HCT116 (cell line): ENCODE measurements around the gene ATP1B4. TPM values are rescaled to one million over a fixed set of nuclear protein-coding genes. Genes with fewer than 3 reads are reported as not detected.

ENCODE experiments used
- ATAC-seq: fragments of 200-7000 bp; cut with Tn5 transposase; 2 replicates; pipeline ENCODE4 v1.9.1; 2020; ENCODE audit warnings: mild to moderate bottlenecking, moderate library complexity
- BruUV-seq: library from RNA; stranded (reverse); fragments of 400-500 nt; replicated peaks from 2 replicates; lab custom pipeline; 2021; lab: Mats Ljungman, UMichigan
- CTCF ChIA-PET: fragments of 300-600 bp; sonication (Branson Sonifier 250); formaldehyde crosslinking; loops from one replicate; lab custom pipeline; 2021; ENCODE audit warnings: antibody characterized with exemption; lab: Charles Lee
- POLR2A ChIA-PET: fragments of 300-600, 350-600 bp; sonication (Branson Sonifier 250); formaldehyde crosslinking; loops from one replicate; lab custom pipeline; 2021; ENCODE audit warnings: antibody characterized with exemption; lab: Charles Lee
- RAD21 ChIA-PET, 2 experiments: fragments of 300-600 bp; sonication (Branson Sonifier 250); formaldehyde crosslinking; loops; one replicate each; lab custom pipeline; 2023; ENCODE audit warnings: low total read pairs in 2 of 2; ENCODE audit not compliant: uncharacterized antibody in 2 of 2, unreplicated experiment in 2 of 2, low non-redundant PET in 1 of 2; lab: Charles Lee
- DNase-seq: peaks from one replicate; pipeline ENCODE4 v3.0.0-alpha.2; 2010; ENCODE audit warnings: low read depth, low spot score
- H2AFZ ChIP-seq: fragments of 200-600 bp; shearing (Covaris generic), sonication (generic); 2 replicates; pipeline ENCODE4 v1.6.1; 2017; ENCODE audit warnings: low read depth, mixed run types, mixed read lengths, antibody characterized with exemption, low read length; ENCODE audit not compliant: poor library complexity, severe bottlenecking
- H3K27ac ChIP-seq: 2 replicates; pipeline ENCODE4 v1.5.1; 2012; ENCODE audit warnings: low read depth, low read length
- H3K27me3 ChIP-seq: fragments of 200-600 bp; sonication (generic); 2 replicates; pipeline ENCODE4 v1.6.1; 2016; ENCODE audit warnings: mixed run types, low read length, mixed read lengths; ENCODE audit not compliant: insufficient read depth
- H3K36me3 ChIP-seq, 2 experiments: fragments of 200-500 bp in 1 of 2; fragments of 200-600 bp in 1 of 2; sonication (Bioruptor generic) in 1 of 2; sonication (generic) in 1 of 2; 2 replicates each; pipeline versions ENCODE4 v1.5.1 to v1.6.1; 2014 to 2016; ENCODE audit warnings: low read length in 2 of 2, inconsistent platforms in 1 of 2, mixed read lengths in 1 of 2, mixed run types in 1 of 2; ENCODE audit not compliant: insufficient read depth in 2 of 2, control insufficient read depth in 1 of 2
- H3K4me1 ChIP-seq, 2 experiments: fragments of 200-600 bp in 1 of 2; sonication (generic) in 1 of 2; 2 replicates each; pipeline versions ENCODE4 v1.5.1 to v1.6.1; 2012 to 2017; ENCODE audit warnings: low read length in 2 of 2, inconsistent platforms in 1 of 2, mild to moderate bottlenecking in 1 of 2, mixed read lengths in 1 of 2, mixed run types in 1 of 2, moderate library complexity in 1 of 2; ENCODE audit not compliant: insufficient read depth in 2 of 2, control insufficient read depth in 1 of 2
- H3K4me2 ChIP-seq: fragments of 200-600 bp; sonication (generic); 2 replicates; pipeline ENCODE4 v1.6.1; 2017; ENCODE audit warnings: mixed run types, low read length, mixed read lengths
- H3K4me3 ChIP-seq, 2 experiments: fragments of 200-600 bp in 1 of 2; sonication (generic) in 1 of 2; replicated peaks in 1 of 2; 2 replicates each; pipeline ENCODE4 v1.5.1; 2011 to 2016; ENCODE audit warnings: low read length in 2 of 2, control low read depth in 1 of 2, low read depth in 1 of 2, mild to moderate bottlenecking in 1 of 2, mixed read lengths in 1 of 2, mixed run types in 1 of 2
- H3K79me2 ChIP-seq: fragments of 200-600 bp; sonication (generic); 2 replicates; pipeline ENCODE4 v1.6.1; 2017; ENCODE audit warnings: mild to moderate bottlenecking, mixed run types, low read length, moderate library complexity, mixed read lengths; ENCODE audit not compliant: insufficient read depth
- H3K9ac ChIP-seq: fragments of 200-600 bp; sonication (generic); 2 replicates; pipeline ENCODE4 v1.6.1; 2016; ENCODE audit warnings: low read length, mixed read lengths
- H3K9me2 ChIP-seq: fragments of 200-600 bp; sonication (generic), shearing (Covaris generic); 2 replicates; pipeline ENCODE4 v1.6.1; 2017; ENCODE audit warnings: mixed run types, mild to moderate bottlenecking, moderate library complexity; ENCODE audit not compliant: insufficient read depth
- H3K9me3 ChIP-seq, 2 experiments: fragments of 200-500 bp in 1 of 2; fragments of 200-600 bp in 1 of 2; sonication (Bioruptor generic) in 1 of 2; sonication (generic) in 1 of 2; 2 replicates each; pipeline ENCODE4 v1.6.1; 2014 to 2017; ENCODE audit warnings: low read length in 2 of 2, mixed read lengths in 2 of 2, inconsistent platforms in 1 of 2, low read depth in 1 of 2, mild to moderate bottlenecking in 1 of 2, mixed run types in 1 of 2, moderate library complexity in 1 of 2; ENCODE audit not compliant: control insufficient read depth in 1 of 2, insufficient read depth in 1 of 2
- H4K20me1 ChIP-seq: fragments of 200-600 bp; sonication (generic), shearing (Covaris generic); 2 replicates; pipeline ENCODE4 v1.6.1; 2017; ENCODE audit warnings: mixed run types, mild to moderate bottlenecking, moderate library complexity; ENCODE audit not compliant: insufficient read depth
- CTCF ChIP-seq, 3 experiments: fragments of 200-600 bp in 1 of 3; sonication (generic) in 1 of 3; IDR thresholded peaks in 2 of 3; conservative IDR thresholded peaks in 1 of 3; 2 replicates each; pipeline ENCODE4 v1.5.1; 2012 to 2017; ENCODE audit warnings: low read depth in 2 of 3, low read length in 2 of 3, antibody characterized with exemption in 1 of 3, borderline replicate concordance in 1 of 3, control low read depth in 1 of 3, mild to moderate bottlenecking in 1 of 3, mixed read lengths in 1 of 3, mixed run types in 1 of 3, moderate library complexity in 1 of 3; ENCODE audit not compliant: insufficient read depth in 1 of 3
- ELF1 ChIP-seq: IDR thresholded peaks from 2 replicates; pipeline ENCODE4 v1.6.1; 2012; ENCODE audit warnings: low read depth, borderline replicate concordance
- EZH2 ChIP-seq: fragments of 200-600 bp; sonication (generic); IDR thresholded peaks from 2 replicates; pipeline ENCODE4 v1.6.1; 2017; ENCODE audit warnings: antibody characterized with exemption, mixed run types
- MAX ChIP-seq: IDR thresholded peaks from 2 replicates; pipeline ENCODE4 v1.6.1; 2012
- POLR2A ChIP-seq: IDR thresholded peaks from 2 replicates; pipeline ENCODE4 v1.7.0; 2011; ENCODE audit warnings: borderline replicate concordance; ENCODE audit not compliant: insufficient read depth, insufficient read length; ENCODE audit errors: extremely low read depth
- RAD21 ChIP-seq: IDR thresholded peaks from 2 replicates; pipeline ENCODE4 v1.6.1; 2012; ENCODE audit warnings: low read depth, mild to moderate bottlenecking
- SRF ChIP-seq: IDR thresholded peaks from 2 replicates; pipeline ENCODE4 v1.6.1; 2012; ENCODE audit warnings: low read depth
- YY1 ChIP-seq: IDR thresholded peaks from 2 replicates; pipeline ENCODE4 v1.6.1; 2011; ENCODE audit warnings: low read length, low read depth, moderate library complexity, mild to moderate bottlenecking; ENCODE audit not compliant: insufficient replicate concordance; ENCODE audit errors: extremely low read depth
- intact Hi-C: fragments of 100-400 bp; cut with micrococcal nuclease; formaldehyde crosslinking; loops from 2 replicates; pipeline ENCODE4 v1.10.0; 2022
- total RNA-seq: library from RNA; stranded (reverse); gene quantifications from one replicate; pipeline ENCODE4 v1.2.1, GENCODE V29; 2021; ENCODE audit not compliant: unreplicated experiment
- TF ChIP-seq, protein P1 (sequence below): IDR thresholded peaks from 2 replicates; pipeline ENCODE4 v1.6.1; 2012; ENCODE audit warnings: low read depth

Gene ATP1B4
- total RNA-seq, 1 experiment from 2014 or later = not detected

- no peak overlapping the region for H3K4me2 ChIP-seq
- CTCF ChIA-PET = interaction anchor here (1.0 kb wide), 1 partner anchor 119 kb away, joined by 5 read pairs; no protein-coding TSS in a partner anchor
- peak; percentile 54; the same call in 1 of the 2 replicates for ATAC-seq
- no peak overlapping the region for H3K27ac ChIP-seq
- POLR2A ChIA-PET = no interaction called here
- DNase-seq = no peak
- no peak overlapping the region for H3K4me3 ChIP-seq
- no peak overlapping the region for H3K9ac ChIP-seq
- RAD21 ChIA-PET = no interaction called here
- H2AFZ ChIP-seq = no peak overlapping the region
- TF ChIP-seq RAD21 (peak; percentile 45), YY1 (no peak), CTCF (IDR thresholded peaks at IDR 0.05 in 2 of 3, conservative IDR thresholded peaks at IDR 0.05 in 1 of 3; ENCODE audit: borderline replicate concordance in 1 of 3, insufficient read depth in 1 of 3, low read depth in 2 of 3, low read length in 2 of 3) (peak in 1 of 3 experiments; percentile 15; a peak in 1 of 6 replicates)
- H3K79me2 ChIP-seq = no peaks in the 10 kb centered on the region
- intact Hi-C loops = no loop called here
- no peaks in the 10 kb centered on the region for H3K27me3 ChIP-seq
- H3K9me2 ChIP-seq = no peaks in the 10 kb centered on the region
- H3K4me1 ChIP-seq = peaks cover 0 to 3% of the 10 kb centered on the region in 2 experiments; a peak in 2 of 4 replicates
- H3K36me3 ChIP-seq = no peaks in the 10 kb centered on the region
- H3K9me3 ChIP-seq = no peaks in the 10 kb centered on the region
- BruUV-seq = no TSS peak
- H4K20me1 ChIP-seq = no peaks in the 10 kb centered on the region
Observed at GRCh38 chrX:120334151-120334550, 27.7 kb upstream of the ATP1B4 start.

- CTCF ChIA-PET = interaction anchor here (1.0 kb wide), 1 partner anchor 118 kb away, joined by 5 read pairs; no protein-coding TSS in a partner anchor
- Histone ChIP-seq H3K4me3 (no peak overlapping the region), H3K4me1 (peaks cover 0 to 3% of the 10 kb centered on the region in 2 experiments; a peak in 2 of 4 replicates), H3K9me2 (no peaks in the 10 kb centered on the region), H3K27me3 (no peaks in the 10 kb centered on the region), H3K4me2 (no peak overlapping the region), H3K79me2 (no peaks in the 10 kb centered on the region), H3K36me3 (no peaks in the 10 kb centered on the region), H4K20me1 (no peaks in the 10 kb centered on the region), H3K27ac (no peak overlapping the region), H2AFZ (no peak overlapping the region), H3K9ac (no peak overlapping the region), H3K9me3 (no peaks in the 10 kb centered on the region)
- POLR2A ChIA-PET = no interaction called here
- ATAC-seq = no peak
- intact Hi-C loops = no loop called here
- BruUV-seq = no TSS peak
- RAD21 ChIA-PET = no interaction called here
- TF ChIP-seq, protein P1, sequence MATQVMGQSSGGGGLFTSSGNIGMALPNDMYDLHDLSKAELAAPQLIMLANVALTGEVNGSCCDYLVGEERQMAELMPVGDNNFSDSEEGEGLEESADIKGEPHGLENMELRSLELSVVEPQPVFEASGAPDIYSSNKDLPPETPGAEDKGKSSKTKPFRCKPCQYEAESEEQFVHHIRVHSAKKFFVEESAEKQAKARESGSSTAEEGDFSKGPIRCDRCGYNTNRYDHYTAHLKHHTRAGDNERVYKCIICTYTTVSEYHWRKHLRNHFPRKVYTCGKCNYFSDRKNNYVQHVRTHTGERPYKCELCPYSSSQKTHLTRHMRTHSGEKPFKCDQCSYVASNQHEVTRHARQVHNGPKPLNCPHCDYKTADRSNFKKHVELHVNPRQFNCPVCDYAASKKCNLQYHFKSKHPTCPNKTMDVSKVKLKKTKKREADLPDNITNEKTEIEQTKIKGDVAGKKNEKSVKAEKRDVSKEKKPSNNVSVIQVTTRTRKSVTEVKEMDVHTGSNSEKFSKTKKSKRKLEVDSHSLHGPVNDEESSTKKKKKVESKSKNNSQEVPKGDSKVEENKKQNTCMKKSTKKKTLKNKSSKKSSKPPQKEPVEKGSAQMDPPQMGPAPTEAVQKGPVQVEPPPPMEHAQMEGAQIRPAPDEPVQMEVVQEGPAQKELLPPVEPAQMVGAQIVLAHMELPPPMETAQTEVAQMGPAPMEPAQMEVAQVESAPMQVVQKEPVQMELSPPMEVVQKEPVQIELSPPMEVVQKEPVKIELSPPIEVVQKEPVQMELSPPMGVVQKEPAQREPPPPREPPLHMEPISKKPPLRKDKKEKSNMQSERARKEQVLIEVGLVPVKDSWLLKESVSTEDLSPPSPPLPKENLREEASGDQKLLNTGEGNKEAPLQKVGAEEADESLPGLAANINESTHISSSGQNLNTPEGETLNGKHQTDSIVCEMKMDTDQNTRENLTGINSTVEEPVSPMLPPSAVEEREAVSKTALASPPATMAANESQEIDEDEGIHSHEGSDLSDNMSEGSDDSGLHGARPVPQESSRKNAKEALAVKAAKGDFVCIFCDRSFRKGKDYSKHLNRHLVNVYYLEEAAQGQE = no peak
- TF ChIP-seq MAX (no peak), ELF1 (no peak), RAD21 (no peak), POLR2A (no peak), SRF (no peak), EZH2 (no peak)
- TF ChIP-seq, all 23 proteins: peak for 0
- DNase-seq = no peak
Observed at GRCh38 chrX:120334603-120335002, 27.3 kb upstream of the ATP1B4 start.
